Sigmoid colon (tissue), 7 donors: ENCODE data around the gene PPARD. TPM values are rescaled to one million over a fixed set of nuclear protein-coding genes. Genes with fewer than 3 reads are reported as not detected.

Experiments
- DNase-seq: peaks from one replicate; pipeline ENCODE4 v3.0.0-alpha.2; 2019
- H3K27ac ChIP-seq, 4 donors: fragments of 200-600 bp; sonication (generic); one replicate each; pipeline ENCODE4 v1.5.1; 2016 to 2019; ENCODE audit warnings: mild to moderate bottlenecking in 1 of 4
- H3K27me3 ChIP-seq, 3 donors: fragments of 200-600 bp; sonication (generic); one replicate each; pipeline ENCODE4 v1.5.1; 2019; ENCODE audit warnings: mild to moderate bottlenecking in 1 of 3
- H3K36me3 ChIP-seq, 4 donors: fragments of 200-600 bp; sonication (generic); one replicate each; pipeline ENCODE4 v1.5.1; 2016 to 2019
- H3K4me1 ChIP-seq, 4 donors: fragments of 200-600 bp; sonication (generic); one replicate each; pipeline ENCODE4 v1.5.1; 2017 to 2019
- H3K4me3 ChIP-seq, 4 donors: fragments of 200-600 bp; sonication (generic); one replicate each; pipeline ENCODE4 v1.5.1; 2017 to 2019; ENCODE audit warnings: mild to moderate bottlenecking in 2 of 4, moderate library complexity in 1 of 4
- H3K9me3 ChIP-seq, 4 donors: fragments of 200-600 bp in 3 of 4; sonication (generic) in 3 of 4; one replicate each; pipeline versions ENCODE4 v1.5.1 to v1.6.1; 2013 to 2019
- CTCF ChIP-seq, 4 experiments: fragments of 450-650 bp in 3 of 4; fragments of 200-600 bp in 1 of 4; IDR thresholded peaks; one replicate each; pipeline ENCODE4 v1.5.1; 2016 to 2019; ENCODE audit warnings: antibody characterized with exemption in 4 of 4, mild to moderate bottlenecking in 3 of 4, moderate library complexity in 2 of 4
- EP300 ChIP-seq, 4 donors: sonication (generic); formaldehyde crosslinking; IDR thresholded peaks; one replicate each; pipeline ENCODE4 v1.6.1; 2017; ENCODE audit warnings: antibody characterized with exemption in 4 of 4
- POLR2A ChIP-seq, 2 donors: fragments of 450-650 bp; IDR thresholded peaks; one replicate each; pipeline ENCODE4 v1.6.1; 2016; ENCODE audit warnings: antibody characterized with exemption in 2 of 2, mild to moderate bottlenecking in 2 of 2, moderate library complexity in 2 of 2
- POLR2AphosphoS5 ChIP-seq, 4 donors: sonication (generic); formaldehyde crosslinking; IDR thresholded peaks; one replicate each; pipeline ENCODE4 v1.6.1; 2017; ENCODE audit warnings: antibody characterized with exemption in 4 of 4
- WGBS, 2 donors: extraction: QIAGEN DNeasy Blood & Tissue Kit; methylation state at CpG; one replicate each; pipeline ENCODE4 v1.1.7; 2013; 5-methylcytosine and 5-hydroxymethylcytosine counted together
- intact Hi-C: fragments of 100-400 bp; cut with DNase I; formaldehyde crosslinking; loops from one replicate; pipeline ENCODE4 v1.15.1; 2023
- polyA plus RNA-seq, 3 donors: library from polyadenylated mRNA; stranded (reverse); fragments of 200-250 nt; gene quantifications; one replicate each; pipeline ENCODE4 v1.2.3, GENCODE V29; 2013
- total RNA-seq, 4 donors: library from RNA; depleted of rRNA; stranded (reverse); fragments of >200 nt; gene quantifications; one replicate each; pipeline ENCODE4 v1.1.0, GENCODE V29; 2016
- donor health status: healthy with polysubstance abuse.
- donor health status: Bipolar disorder and iron deficiency.
- donor health status: healthy.

Gene PPARD
- total and polyA plus RNA-seq, 7 donors = 5.8 to 75.4 (median 16.8) TPM

DNA sequence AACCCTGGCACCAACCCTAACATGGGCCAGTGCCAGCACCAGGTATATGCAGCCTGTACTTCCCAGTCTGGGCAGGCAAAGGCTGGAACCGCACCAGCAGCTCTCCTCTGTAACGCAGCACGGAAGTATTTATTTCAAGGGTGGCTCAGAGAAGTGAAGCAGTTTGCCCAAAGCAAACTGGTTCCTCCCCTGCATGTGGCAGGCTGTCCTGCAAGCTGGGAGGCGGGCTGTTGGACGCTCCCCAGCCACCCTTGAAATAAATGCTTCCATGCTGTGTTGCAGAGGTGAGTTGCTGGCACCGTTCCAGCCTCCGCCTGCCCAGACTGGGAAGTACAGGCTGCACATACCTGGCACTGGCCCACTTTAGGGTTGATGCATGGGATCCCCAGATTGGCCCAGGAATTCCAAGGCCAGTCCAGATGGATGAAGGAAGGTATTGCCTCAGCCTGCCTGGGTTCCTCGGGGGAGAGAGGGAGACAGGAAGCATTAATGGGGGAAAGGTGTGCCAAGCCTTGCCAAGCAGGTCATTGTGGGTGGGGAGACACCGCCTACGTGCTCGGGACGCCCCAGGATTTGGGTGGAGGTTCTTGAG lies 49.8 kb downstream of the PPARD start:
- no peaks in the 10 kb centered on the region for H3K36me3 ChIP-seq
- H3K9me3 ChIP-seq = no peaks in the 10 kb centered on the region
- intact Hi-C loops = no loop called here
- no peak for DNase-seq
- no peak for TF ChIP-seq EP300 (IDR thresholded peaks at IDR 0.05)
- no peak for TF ChIP-seq CTCF (IDR thresholded peaks at IDR 0.05)
- no peak for TF ChIP-seq POLR2AphosphoS5 (IDR thresholded peaks at IDR 0.05)
- TF ChIP-seq POLR2A (IDR thresholded peaks at IDR 0.05) = no peak
- H3K27me3 ChIP-seq = no peaks in the 10 kb centered on the region
- 16 to 76% methylated on average over 12 of the region's 12 CpGs for WGBS, 2 donors
- H3K4me3 ChIP-seq = no peak overlapping the region
- no peak overlapping the region for H3K27ac ChIP-seq
- peaks cover 0 to 27% (median 19%) of the 10 kb centered on the region in 4 donors for H3K4me1 ChIP-seq

GRCh38 chr6:35392773-35393672 lies 50.7 kb downstream of the PPARD start:
- H3K27me3 ChIP-seq = no peaks in the 10 kb centered on the region
- WGBS, 2 donors = 88 to 90% methylated on average over 6 of the region's 6 CpGs
- intact Hi-C loops = no loop called here
- H3K9me3 ChIP-seq = no peaks in the 10 kb centered on the region
- H3K4me1 ChIP-seq = peaks cover 0 to 27% (median 19%) of the 10 kb centered on the region in 4 donors
- no peaks in the 10 kb centered on the region for H3K36me3 ChIP-seq
- no peak for DNase-seq
- no peak for TF ChIP-seq EP300 (IDR thresholded peaks at IDR 0.05)
- no peak for TF ChIP-seq POLR2A (IDR thresholded peaks at IDR 0.05)
- no peak for TF ChIP-seq CTCF (IDR thresholded peaks at IDR 0.05)
- no peak for TF ChIP-seq POLR2AphosphoS5 (IDR thresholded peaks at IDR 0.05)
- H3K4me3 ChIP-seq = no peak overlapping the region
- no peak overlapping the region for H3K27ac ChIP-seq

DNA sequence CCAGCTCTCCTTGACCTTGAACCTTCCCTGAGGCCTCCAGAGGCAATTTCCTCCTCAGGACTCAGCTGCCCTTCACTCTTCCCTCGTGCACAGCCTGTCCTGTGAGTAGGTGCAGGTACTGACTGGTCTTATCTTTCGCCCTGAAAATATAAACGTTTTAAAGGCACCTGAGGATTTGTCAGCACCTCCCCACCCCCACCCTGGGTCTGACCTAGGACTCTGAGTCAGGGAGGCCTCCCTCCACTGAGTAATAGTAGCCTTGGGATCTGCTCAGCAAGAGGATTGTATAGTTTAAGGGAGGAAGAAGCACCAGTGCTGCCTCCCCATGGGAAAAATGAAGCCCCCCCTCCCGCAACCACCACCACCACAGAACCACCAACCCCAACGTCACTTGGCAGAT lies 54.6 kb downstream of the PPARD start:
- Histone ChIP-seq H3K27me3 (no peaks in the 10 kb centered on the region), H3K36me3 (no peaks in the 10 kb centered on the region), H3K4me1 (peaks cover 0 to 21% (median 14%) of the 10 kb centered on the region in 4 donors), H3K4me3 (no peak overlapping the region), H3K9me3 (no peaks in the 10 kb centered on the region), H3K27ac (no peak overlapping the region)
- TF ChIP-seq CTCF (IDR thresholded peaks at IDR 0.05) = no peak
- no peak for TF ChIP-seq POLR2AphosphoS5 (IDR thresholded peaks at IDR 0.05)
- TF ChIP-seq POLR2A (IDR thresholded peaks at IDR 0.05) = no peak
- TF ChIP-seq EP300 (IDR thresholded peaks at IDR 0.05) = no peak
- no peak for DNase-seq
- intact Hi-C loops = no loop called here
- 65 to 77% methylated on average over 5 of the region's 5 CpGs for WGBS, 2 donors

DNA sequence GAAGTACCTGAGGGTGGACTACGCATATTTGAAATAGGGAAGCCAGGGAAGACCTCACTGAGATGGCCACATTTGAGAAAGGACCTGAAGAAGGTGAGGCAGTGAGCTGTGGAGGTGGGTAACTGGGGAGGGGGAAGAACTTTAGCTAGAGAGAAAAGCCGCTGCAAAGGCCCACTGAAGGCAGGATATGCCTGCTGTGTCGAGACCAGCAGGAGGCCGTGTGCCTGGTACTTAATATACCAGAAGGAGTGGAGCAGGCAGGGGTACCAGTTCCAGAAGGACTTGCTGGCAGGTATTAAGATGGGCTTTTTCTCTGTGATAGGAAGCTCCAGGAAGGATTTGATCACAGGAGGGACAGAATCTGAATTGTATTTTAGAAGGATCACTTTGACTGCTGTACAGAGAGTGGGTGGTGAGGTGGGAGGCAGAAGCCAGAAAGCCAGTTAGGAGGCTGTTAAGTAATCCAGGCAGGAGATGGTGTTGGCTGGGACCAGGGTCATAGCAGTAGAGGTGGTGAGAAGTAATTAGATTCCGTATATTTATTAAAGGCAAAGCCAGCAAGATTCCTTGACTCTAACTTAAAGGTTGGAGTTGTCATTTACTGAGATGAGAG lies 55.6 kb downstream of the PPARD start:
- Histone ChIP-seq H3K4me3 (no peak overlapping the region), H3K36me3 (no peaks in the 10 kb centered on the region), H3K9me3 (no peaks in the 10 kb centered on the region), H3K27ac (no peak overlapping the region), H3K27me3 (no peaks in the 10 kb centered on the region), H3K4me1 (peaks cover 0 to 12% (median 8%) of the 10 kb centered on the region in 4 donors)
- intact Hi-C loops = no loop called here
- TF ChIP-seq EP300 (IDR thresholded peaks at IDR 0.05) (no peak), POLR2A (IDR thresholded peaks at IDR 0.05) (no peak), POLR2AphosphoS5 (IDR thresholded peaks at IDR 0.05) (no peak), CTCF (IDR thresholded peaks at IDR 0.05) (no peak)
- no peak for DNase-seq
- WGBS, 2 donors = 94 to 96% methylated on average over 5 of the region's 5 CpGs
